Activated T-helper 9 cell treated with anti-CD3 and anti-CD28 coated beads, Interleukin-2, amount 50 U/mL, for 16 hours (primary cell): ENCODE results near the gene FICD.
A peak's percentile ranks its signal among the peaks of the same experiment; 100 is the strongest.

Experiments
- DNase-seq: peaks from one replicate; pipeline ENCODE4 v3.0.0-alpha.2; 2020; ENCODE audit warnings: low read depth

The FICD gene

GRCh38 chr12:108502922-108503321 lies 12.2 kb upstream of the FICD start:
- DNase-seq: no peak

- DNase-seq: no peak
Measured at GRCh38 chr12:108505129-108505528, 9.9 kb upstream of the FICD start.

GRCh38 chr12:108507971-108508642 lies 7.0 kb upstream of the FICD start:
- no peak for DNase-seq

DNA sequence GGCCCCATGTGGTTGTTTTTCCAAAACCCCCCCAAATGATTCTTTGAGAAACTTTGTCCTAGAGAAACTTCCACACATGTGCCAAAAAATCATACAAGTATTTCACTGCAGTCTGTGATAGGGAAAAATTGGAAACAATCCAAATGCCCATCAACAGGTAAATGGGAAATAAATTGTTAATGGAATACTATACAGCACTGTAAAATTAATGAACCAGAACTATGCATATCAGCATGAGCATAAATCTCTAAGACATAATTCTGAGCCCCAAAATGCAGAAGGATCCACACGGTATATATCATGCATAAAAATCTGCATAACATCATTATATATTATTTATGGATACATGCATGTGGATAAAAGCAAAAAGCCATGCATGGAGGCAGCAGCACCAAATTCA lies 5.3 kb upstream of the FICD start:
- no peak for DNase-seq

- no peak for DNase-seq
Measured at GRCh38 chr12:108510836-108511235, 4.2 kb upstream of the FICD start.

DNA sequence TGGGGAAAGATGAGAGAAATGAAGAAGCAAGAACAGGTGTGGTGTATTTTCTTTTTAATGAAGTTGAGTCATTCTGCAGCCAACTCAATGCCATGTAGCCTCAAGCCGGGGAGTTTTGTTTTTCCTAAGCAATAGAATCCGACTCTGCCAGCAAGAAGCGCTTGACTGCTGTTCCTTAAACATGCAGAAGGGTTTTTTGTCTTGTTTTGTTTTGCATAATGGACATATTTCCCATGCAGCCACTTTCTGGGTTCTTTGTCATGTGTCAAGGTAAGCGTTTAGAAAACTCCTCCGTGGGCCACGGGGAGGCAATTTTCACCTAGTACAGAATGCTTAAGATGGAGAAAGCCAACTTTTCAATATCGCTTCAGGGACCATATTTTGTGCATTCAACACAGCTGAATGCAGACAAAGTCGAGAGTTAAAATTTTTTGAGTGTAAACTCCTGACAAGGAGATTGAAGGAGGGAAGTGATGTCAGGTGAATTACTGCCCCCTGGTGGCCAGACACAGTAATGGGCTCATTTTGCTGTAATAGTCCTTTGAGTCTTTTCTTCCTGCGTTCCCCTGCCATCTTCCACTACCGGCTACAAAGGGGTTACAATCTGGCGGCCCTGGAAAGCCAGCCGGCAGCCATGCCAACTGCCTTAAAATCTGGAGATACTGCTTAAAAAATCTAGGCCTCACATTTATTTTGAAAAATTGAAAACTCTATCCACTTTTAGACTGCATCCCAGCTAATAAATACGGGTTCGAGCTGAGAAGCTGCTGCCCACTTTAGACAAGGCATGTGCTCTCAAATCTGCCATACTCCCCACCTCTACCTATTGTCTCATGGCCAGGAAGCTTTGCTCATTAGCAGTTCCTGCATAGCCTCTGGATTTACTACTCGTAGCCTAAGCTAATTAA lies 3.2 kb upstream of the FICD start:
- DNase-seq: peak; percentile 68

DNA sequence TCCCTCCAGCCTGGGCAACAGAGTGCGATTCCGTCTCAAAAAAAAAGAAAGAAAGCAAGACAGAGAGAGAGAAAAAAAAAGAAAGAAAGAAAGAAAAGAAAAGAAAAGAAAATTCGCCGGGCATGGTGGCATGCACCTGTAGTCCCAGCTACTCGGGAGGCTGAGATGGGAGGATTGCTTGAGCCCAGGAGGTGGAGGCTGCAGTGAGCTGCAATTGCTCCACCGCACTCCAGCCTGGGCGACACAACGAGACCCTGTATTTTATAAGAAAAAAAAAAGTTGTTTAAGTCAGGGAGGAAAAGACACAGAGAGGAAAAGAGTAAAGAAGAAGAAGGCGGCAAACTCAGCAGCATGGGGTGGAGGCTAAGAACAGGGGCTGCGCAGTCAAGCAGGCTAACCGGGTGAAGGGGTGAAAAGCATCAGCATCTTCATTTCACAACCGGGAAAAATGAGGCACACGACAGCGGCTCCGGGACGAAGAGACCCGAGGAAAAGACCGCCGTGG lies 557 bp upstream of the FICD start:
- no peak for DNase-seq

DNA sequence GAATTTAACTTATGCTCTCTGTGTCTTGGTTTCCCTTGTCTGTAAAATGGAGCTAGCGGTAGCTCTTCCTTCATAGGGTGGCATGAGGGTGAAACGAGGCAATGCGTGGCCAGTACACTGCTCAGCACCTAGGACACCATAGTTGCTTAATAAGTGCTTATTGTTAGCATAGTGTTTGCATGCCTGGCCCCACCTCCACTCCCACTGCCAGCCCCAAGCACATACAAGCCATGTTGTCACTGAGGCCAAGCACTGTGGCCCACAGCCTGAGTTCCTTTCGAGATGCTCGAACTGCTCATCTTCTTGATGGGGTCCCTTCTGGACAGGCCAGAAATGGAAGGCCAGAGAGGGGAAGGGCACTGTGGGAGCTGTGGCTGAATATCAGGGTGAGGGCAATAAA lies 839 bp downstream of the FICD start:
- no peak for DNase-seq

DNA sequence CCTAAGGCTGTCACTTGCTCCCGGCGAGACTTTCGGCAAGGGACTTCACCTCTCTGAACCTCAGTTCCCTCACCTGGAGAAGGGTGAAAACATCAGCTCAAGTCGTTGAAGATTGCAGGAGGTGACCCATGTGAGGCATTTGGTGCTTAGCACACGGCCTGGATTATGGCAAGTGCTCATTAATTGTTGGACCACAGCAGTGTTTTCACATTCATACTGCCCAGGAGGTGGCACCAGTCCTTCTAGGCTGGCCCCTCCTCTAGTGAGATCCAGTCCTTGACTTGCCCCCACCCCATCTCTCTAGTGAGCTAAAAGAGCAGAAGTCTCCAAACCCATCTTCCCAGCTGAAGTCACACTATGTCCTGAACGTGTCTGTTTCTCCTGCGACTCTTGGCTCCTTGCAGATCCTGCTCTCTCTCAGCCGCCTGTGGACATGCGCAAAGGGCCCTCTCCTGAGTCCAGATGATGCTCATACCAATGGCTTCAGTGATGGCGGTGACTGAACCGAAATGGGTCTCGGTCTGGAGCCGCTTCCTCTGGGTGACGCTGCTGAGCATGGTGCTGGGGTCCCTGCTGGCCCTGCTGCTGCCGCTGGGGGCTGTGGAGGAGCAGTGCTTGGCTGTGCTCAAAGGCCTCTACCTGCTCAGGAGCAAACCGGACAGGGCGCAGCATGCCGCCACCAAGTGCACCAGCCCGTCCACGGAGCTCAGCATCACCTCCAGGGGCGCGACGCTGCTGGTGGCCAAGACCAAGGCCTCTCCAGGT lies 1.6 kb downstream of the FICD start:
- no peak for DNase-seq

GRCh38 chr12:108517288-108518100 lies 2.4 kb downstream of the FICD start:
- DNase-seq: no peak

- DNase-seq: no peak
Measured at GRCh38 chr12:108518101-108518715, 3.1 kb downstream of the FICD start.

- DNase-seq: no peak
Measured at GRCh38 chr12:108518716-108519496, 3.8 kb downstream of the FICD start.

- DNase-seq: no peak
Measured at GRCh38 chr12:108519558-108519957, 4.5 kb downstream of the FICD start.

DNA sequence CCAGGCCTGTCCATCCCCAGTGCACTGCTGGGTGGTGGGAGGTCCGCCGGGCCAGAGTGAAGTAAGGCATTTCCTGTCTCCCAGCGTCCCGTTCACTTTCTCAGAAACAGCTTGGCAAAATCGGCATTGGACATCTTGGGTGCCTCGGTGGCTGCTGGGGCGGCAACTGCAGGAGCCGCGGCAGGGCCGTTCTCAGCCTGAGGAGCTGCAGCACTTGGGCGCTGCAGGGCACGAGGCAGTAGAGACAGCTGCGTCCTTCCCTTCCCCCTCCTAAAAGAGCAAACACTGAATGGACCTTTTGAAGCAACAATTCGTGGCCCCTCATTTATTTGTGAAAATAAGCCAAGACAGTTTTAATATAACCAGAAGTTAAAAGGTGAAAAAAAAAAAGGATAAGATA lies 8.3 kb downstream of the FICD start:
- DNase-seq: no peak

DNA sequence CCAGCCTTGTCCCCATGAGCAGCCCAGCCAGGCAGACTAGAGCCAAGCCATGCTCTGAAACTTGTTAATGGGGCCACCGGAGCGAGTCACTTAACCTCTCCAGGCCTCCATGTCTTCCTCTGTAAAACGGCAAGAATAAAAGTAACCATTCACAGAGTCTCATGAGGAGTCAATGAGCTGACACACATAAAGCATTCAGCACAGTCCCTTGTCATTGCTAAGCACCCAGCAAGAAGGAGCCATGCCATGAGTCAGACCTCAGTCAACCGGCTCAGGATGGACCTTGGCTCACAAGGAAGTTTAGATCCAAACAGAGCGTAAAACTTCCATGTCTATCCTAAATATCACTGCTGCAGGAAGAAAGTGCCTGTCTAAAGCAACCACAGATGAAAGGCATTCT lies 10.6 kb downstream of the FICD start:
- DNase-seq: no peak

- DNase-seq: no peak
Measured at GRCh38 chr12:108526482-108527165, 11.5 kb downstream of the FICD start.

GRCh38 chr12:108527166-108527496 lies 12.1 kb downstream of the FICD start:
- DNase-seq: no peak

GRCh38 chr12:108530161-108530560 lies 15.1 kb downstream of the FICD start:
- no peak for DNase-seq

DNA sequence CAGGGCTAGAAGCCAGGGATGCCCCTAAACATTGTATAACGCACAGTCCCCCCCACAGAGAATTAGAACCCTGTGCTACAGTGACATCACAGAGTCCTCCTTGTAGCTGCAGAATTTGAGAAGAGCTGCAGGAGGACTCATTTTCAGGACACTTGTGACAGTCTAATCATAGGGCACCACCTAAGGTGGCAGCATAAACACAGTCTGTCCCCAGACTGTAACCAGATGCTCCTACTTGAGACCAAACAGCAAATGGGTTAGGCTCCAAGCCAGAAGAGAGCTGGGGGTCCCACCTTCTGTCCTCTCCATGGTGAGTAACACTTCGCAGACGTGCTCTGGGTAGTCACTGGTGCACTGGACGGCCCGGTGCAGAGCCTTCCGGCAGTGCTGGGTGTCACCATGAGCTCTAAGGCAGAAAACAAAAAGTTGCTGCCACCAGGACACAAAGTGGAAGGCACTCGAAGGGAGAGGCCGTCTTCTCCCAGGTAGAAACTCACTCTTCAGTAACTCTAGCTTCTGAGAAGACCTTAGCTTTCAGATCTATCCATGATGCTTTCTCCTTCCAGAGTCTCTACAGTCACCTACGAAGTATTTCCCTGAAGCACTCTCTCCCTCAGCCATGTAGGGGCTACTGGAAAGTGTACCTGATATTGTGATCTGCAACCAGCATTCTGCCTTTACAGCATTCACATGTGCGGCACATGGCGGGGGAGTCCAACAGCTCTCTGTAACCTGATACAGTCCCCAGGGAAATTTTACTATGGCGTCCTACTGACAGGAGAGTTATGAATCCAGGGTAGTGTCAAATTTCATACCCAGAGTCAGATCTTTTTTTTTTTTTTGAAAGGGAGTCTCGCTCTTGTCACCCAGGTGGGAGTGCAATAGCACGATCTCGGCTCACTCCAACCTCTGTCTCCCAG lies 17.1 kb downstream of the FICD start:
- no peak for DNase-seq
